HepG2 (cell line): Measurements from ENCODE around the gene SYMPK. TPM values are rescaled to one million over a fixed set of nuclear protein-coding genes. Genes with fewer than 3 reads are reported as not detected.

Experiments
- BCL6 ChIP-seq: IDR thresholded peaks from 2 replicates; pipeline ENCODE4 v1.6.1; 2016; ENCODE audit warnings: missing genetic modification reagents, missing compliant biosample characterization
- ETV6 ChIP-seq: sonication (generic); formaldehyde crosslinking; conservative IDR thresholded peaks from 2 replicates; pipeline ENCODE4 v1.4.0; 2020; ENCODE audit warnings: missing genetic modification reagents
- HDAC1 ChIP-seq: sonication (generic); formaldehyde crosslinking; IDR thresholded peaks from 2 replicates; pipeline ENCODE4 v1.5.1; 2020; ENCODE audit warnings: mild to moderate bottlenecking, missing genetic modification reagents
- HOXA3 ChIP-seq: sonication (generic); formaldehyde crosslinking; IDR thresholded peaks from 2 replicates; pipeline ENCODE4 v1.5.0; 2020; ENCODE audit warnings: missing genetic modification reagents
- MED1 ChIP-seq: sonication (generic); formaldehyde crosslinking; IDR thresholded peaks from 2 replicates; pipeline ENCODE4 v1.4.0; 2020; ENCODE audit warnings: missing genetic modification reagents
- RFX1 ChIP-seq: fragments of 450-650 bp; IDR thresholded peaks from 2 replicates; pipeline ENCODE4 v1.6.1; 2017
- ZBED4 ChIP-seq: sonication (generic); formaldehyde crosslinking; IDR thresholded peaks from 2 replicates; pipeline ENCODE4 v1.4.0; 2020; ENCODE audit warnings: missing genetic modification reagents, borderline replicate concordance
- polyA plus RNA-seq, 8 experiments: library from polyadenylated mRNA; depleted of rRNA in 3 of 8; stranded (reverse) in 7 of 8; unstranded in 1 of 8; fragments of >200 nt; fragmentation: Illumina TruSeq in 4 of 8; extraction: Trizol in 4 of 8; gene quantifications; 2 replicates each; pipeline versions ENCODE4 v1.2.1 to v1.2.3, GENCODE V29; 2011 to 2016; ENCODE audit warnings: low read depth in 4 of 8, missing spikeins in 1 of 8, mixed read lengths in 1 of 8; ENCODE audit not compliant: insufficient read depth in 1 of 8
- total RNA-seq, 5 experiments: library from RNA; depleted of rRNA; stranded (reverse); fragments of >200 nt; fragmentation: Illumina TruSeq; extraction: Trizol; gene quantifications; 2 replicates each; pipeline ENCODE4 v1.2.3, GENCODE V29; 2016; ENCODE audit warnings: low read depth in 1 of 5
- TF ChIP-seq, protein P1 (sequence below): IDR thresholded peaks from 2 replicates; pipeline ENCODE4 v1.4.0; 2020; ENCODE audit warnings: mild to moderate bottlenecking, missing genetic modification reagents

SYMPK gene
- total and polyA plus RNA-seq, 2 of the 13 experiments (the other 11 are each of a cell fraction or from before 2014, with no cell fraction given): 21.9 to 55.7 TPM

DNA sequence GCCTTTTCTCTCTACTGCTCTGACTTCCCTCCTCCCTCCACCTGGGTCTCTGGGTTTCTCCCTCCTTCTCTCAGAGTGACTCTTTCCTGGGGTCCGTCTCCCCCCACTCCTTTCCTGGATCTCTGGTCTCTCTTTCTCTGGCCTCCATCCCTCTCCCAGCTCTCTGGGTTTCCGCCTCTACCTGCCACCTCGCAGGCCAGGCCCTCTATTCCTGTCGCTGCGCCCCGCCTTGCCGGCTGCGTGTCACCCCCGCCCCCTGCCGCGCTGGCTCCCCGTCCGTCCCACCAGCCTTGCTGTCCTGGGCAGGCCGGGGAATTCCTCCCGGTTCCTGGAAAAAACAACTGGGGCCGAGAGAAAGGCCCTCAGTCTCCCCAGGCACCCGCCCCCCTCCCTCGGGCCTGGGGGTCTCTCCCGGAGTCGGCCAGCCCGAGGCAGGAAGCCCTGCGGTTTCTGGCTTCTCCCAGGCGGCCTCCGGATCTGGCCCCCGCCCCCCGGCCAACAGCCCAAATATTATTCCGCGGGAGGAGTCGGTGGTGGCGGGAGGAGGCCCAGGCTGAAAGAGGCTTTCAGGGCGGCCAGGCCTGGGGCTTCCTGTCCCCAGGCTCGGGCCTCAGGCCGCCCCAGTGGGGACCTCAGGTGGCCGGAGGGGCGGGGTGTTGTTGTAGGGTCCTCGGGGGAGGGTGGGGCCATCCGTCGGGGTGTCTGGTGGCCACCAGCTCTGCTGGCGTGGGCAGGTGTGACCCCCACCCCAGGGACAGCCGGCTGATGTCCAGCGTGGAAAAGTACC lies 13.7 kb upstream of the SYMPK start (continued):
- TF ChIP-seq, protein P1, sequence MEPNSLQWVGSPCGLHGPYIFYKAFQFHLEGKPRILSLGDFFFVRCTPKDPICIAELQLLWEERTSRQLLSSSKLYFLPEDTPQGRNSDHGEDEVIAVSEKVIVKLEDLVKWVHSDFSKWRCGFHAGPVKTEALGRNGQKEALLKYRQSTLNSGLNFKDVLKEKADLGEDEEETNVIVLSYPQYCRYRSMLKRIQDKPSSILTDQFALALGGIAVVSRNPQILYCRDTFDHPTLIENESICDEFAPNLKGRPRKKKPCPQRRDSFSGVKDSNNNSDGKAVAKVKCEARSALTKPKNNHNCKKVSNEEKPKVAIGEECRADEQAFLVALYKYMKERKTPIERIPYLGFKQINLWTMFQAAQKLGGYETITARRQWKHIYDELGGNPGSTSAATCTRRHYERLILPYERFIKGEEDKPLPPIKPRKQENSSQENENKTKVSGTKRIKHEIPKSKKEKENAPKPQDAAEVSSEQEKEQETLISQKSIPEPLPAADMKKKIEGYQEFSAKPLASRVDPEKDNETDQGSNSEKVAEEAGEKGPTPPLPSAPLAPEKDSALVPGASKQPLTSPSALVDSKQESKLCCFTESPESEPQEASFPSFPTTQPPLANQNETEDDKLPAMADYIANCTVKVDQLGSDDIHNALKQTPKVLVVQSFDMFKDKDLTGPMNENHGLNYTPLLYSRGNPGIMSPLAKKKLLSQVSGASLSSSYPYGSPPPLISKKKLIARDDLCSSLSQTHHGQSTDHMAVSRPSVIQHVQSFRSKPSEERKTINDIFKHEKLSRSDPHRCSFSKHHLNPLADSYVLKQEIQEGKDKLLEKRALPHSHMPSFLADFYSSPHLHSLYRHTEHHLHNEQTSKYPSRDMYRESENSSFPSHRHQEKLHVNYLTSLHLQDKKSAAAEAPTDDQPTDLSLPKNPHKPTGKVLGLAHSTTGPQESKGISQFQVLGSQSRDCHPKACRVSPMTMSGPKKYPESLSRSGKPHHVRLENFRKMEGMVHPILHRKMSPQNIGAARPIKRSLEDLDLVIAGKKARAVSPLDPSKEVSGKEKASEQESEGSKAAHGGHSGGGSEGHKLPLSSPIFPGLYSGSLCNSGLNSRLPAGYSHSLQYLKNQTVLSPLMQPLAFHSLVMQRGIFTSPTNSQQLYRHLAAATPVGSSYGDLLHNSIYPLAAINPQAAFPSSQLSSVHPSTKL (CRISPR knock-in tag): peak; percentile 38; the same call in 1 of the 2 replicates
- TF ChIP-seq HOXA3 (CRISPR knock-in tag) (0 out of 2 replicates have a peak, but pooled peaks have one; percentile 10), MED1 (CRISPR knock-in tag) (peak; percentile 46), ZBED4 (CRISPR knock-in tag) (peak; percentile 45; the same call in 1 of the 2 replicates), ETV6 (CRISPR knock-in tag) (no peak), HDAC1 (CRISPR knock-in tag) (peak; percentile 59; the same call in 1 of the 2 replicates), BCL6 (CRISPR knock-in tag) (peak; percentile 81), RFX1 (no peak)
